Measurements from ENCODE around the gene NPC1. TPM values are rescaled to one million over a fixed set of nuclear protein-coding genes. Genes with fewer than 3 reads are reported as not detected.

The NPC1 gene
- total and polyA plus RNA-seq, 11 donors: 7.8 to 42.7 (median 16.8) TPM

- Histone ChIP-seq H3K36me3 (peaks cover 0 to 100% (median 97%) of the 10 kb centered on the region in 9 donors), H3K9me3 (no peaks in the 10 kb centered on the region), H3K27me3 (no peaks in the 10 kb centered on the region), H3K4me3 (no peak overlapping the region), H3K27ac (no peak overlapping the region), H3K4me1 (no peaks in the 10 kb centered on the region)
- DNase-seq (no peak), ATAC-seq (no peak)
- TF ChIP-seq POLR2A (IDR thresholded peaks at IDR 0.05) (no peak), CTCF (IDR thresholded peaks at IDR 0.05) (no peak)
- intact Hi-C loops (cut with DNase I): no loop called here
- 57 to 97% (median 80%) methylated on average over 3 of the region's 3 CpGs for WGBS, 4 donors
These were observed 34.3 kb downstream of the NPC1 start for GRCh38 chr18:23551978-23552377.

- Histone ChIP-seq H3K9me3 (no peaks in the 10 kb centered on the region), H3K4me1 (no peaks in the 10 kb centered on the region), H3K27ac (no peak overlapping the region), H3K4me3 (no peak overlapping the region), H3K36me3 (peaks cover 0 to 99% (median 94%) of the 10 kb centered on the region in 9 donors), H3K27me3 (no peaks in the 10 kb centered on the region)
- intact Hi-C loops (cut with DNase I): no loop called here
- no peak for TF ChIP-seq POLR2A (IDR thresholded peaks at IDR 0.05)
- DNase-seq: no peak
- ATAC-seq: no peak
These were observed 35.4 kb downstream of the NPC1 start for GRCh38 chr18:23550898-23551297.

- Histone ChIP-seq H3K27me3 (no peaks in the 10 kb centered on the region), H3K4me1 (no peaks in the 10 kb centered on the region), H3K27ac (no peak overlapping the region), H3K4me3 (no peak overlapping the region), H3K9me3 (no peaks in the 10 kb centered on the region), H3K36me3 (peaks cover 0 to 99% (median 93%) of the 10 kb centered on the region in 9 donors)
- intact Hi-C loops (cut with DNase I): no loop called here
- no peak for DNase-seq
- 95 to 99% (median 97%) methylated on average over 3 of the region's 3 CpGs for WGBS, 4 donors
- no peak for TF ChIP-seq POLR2A (IDR thresholded peaks at IDR 0.05)
- TF ChIP-seq CTCF (IDR thresholded peaks at IDR 0.05): no peak
- ATAC-seq: no peak
These were observed 37.6 kb downstream of the NPC1 start for GRCh38 chr18:23548719-23549118.

GRCh38 chr18:23548275-23548674 lies 38.0 kb downstream of the NPC1 start:
- DNase-seq: no peak
- H3K4me1 ChIP-seq: no peaks in the 10 kb centered on the region
- no peaks in the 10 kb centered on the region for H3K27me3 ChIP-seq
- TF ChIP-seq POLR2A (IDR thresholded peaks at IDR 0.05) (no peak), CTCF (IDR thresholded peaks at IDR 0.05) (no peak)
- peaks cover 0 to 99% (median 93%) of the 10 kb centered on the region in 9 donors for H3K36me3 ChIP-seq
- intact Hi-C loops (cut with DNase I): no loop called here
- no peaks in the 10 kb centered on the region for H3K9me3 ChIP-seq
- ATAC-seq: no peak
- H3K4me3 ChIP-seq: no peak overlapping the region
- WGBS, 4 donors: 85 to 91% (median 89%) methylated on average over 2 of the region's 2 CpGs
- no peak overlapping the region for H3K27ac ChIP-seq

GRCh38 chr18:23547846-23548245 lies 38.5 kb downstream of the NPC1 start:
- TF ChIP-seq CTCF (IDR thresholded peaks at IDR 0.05) (no peak), POLR2A (IDR thresholded peaks at IDR 0.05) (no peak)
- H3K9me3 ChIP-seq: no peaks in the 10 kb centered on the region
- no peak for DNase-seq
- H3K36me3 ChIP-seq: peaks cover 0 to 99% (median 93%) of the 10 kb centered on the region in 9 donors
- no peak overlapping the region for H3K4me3 ChIP-seq
- no peaks in the 10 kb centered on the region for H3K27me3 ChIP-seq
- H3K27ac ChIP-seq: no peak overlapping the region
- no peak for ATAC-seq
- H3K4me1 ChIP-seq: peaks cover 0 to 4% (median 0%) of the 10 kb centered on the region in 12 donors
- 63 to 89% (median 74%) methylated on average over 3 of the region's 3 CpGs for WGBS, 4 donors
- intact Hi-C loops (cut with DNase I): no loop called here
